ENCODE data around the gene TRAF3IP1. TPM values are rescaled to one million over a fixed set of nuclear protein-coding genes. Genes with fewer than 3 reads are reported as not detected.
A peak's percentile ranks its signal among the peaks of the same experiment; 100 is the strongest.
"Not testable (repeated sequence)": the region's sequence is repeated elsewhere in the genome, so short reads cannot be mapped to it uniquely, and the experiment has no call there.

The TRAF3IP1 gene
- total RNA-seq, 1 experiment from 2014 or later = 8.2 TPM

- BruUV-seq (replicated peaks) = no TSS peak
- Histone ChIP-seq H3K36me3 (ENCODE audit: low read depth, low read length) (no peaks in the 10 kb centered on the region), H3K27ac (ENCODE audit: low read length) (no peak overlapping the region), H3K4me1 (ENCODE audit: insufficient read depth, low read length) (no peaks in the 10 kb centered on the region), H3K9me3 (ENCODE audit: low read length) (no peaks in the 10 kb centered on the region), H3K4me2 (ENCODE audit: low read length) (no peak overlapping the region), H3F3A (ENCODE audit: low read length, unreplicated experiment) (no peaks in the 10 kb centered on the region), H3K79me2 (ENCODE audit: low read length) (no peaks in the 10 kb centered on the region), H3K9me2 (replicated peaks; ENCODE audit: low read length) (no peaks in the 10 kb centered on the region), H3K9ac (ENCODE audit: low read length) (no peak overlapping the region), H3K4me3 (ENCODE audit: low read length) (no peak overlapping the region), H4K20me1 (ENCODE audit: low read length) (no peaks in the 10 kb centered on the region), H2AFZ (ENCODE audit: low read length) (no peak overlapping the region), H3K27me3 (ENCODE audit: low read length) (no peaks in the 10 kb centered on the region)
- POLR2A ChIA-PET (ENCODE audit: unreplicated experiment) = no interaction called here
- CTCF ChIA-PET = no interaction called here
- ATAC-seq (no peak), DNase-seq (no peak)
- no peak for TF ChIP-seq EZH2phosphoT487 (IDR thresholded peaks at IDR 0.05; ENCODE audit: borderline replicate concordance, low read length)
- no peak for TF ChIP-seq EZH2 (IDR thresholded peaks at IDR 0.05; ENCODE audit: low read length, unreplicated experiment)
- TF ChIP-seq, protein P1, sequence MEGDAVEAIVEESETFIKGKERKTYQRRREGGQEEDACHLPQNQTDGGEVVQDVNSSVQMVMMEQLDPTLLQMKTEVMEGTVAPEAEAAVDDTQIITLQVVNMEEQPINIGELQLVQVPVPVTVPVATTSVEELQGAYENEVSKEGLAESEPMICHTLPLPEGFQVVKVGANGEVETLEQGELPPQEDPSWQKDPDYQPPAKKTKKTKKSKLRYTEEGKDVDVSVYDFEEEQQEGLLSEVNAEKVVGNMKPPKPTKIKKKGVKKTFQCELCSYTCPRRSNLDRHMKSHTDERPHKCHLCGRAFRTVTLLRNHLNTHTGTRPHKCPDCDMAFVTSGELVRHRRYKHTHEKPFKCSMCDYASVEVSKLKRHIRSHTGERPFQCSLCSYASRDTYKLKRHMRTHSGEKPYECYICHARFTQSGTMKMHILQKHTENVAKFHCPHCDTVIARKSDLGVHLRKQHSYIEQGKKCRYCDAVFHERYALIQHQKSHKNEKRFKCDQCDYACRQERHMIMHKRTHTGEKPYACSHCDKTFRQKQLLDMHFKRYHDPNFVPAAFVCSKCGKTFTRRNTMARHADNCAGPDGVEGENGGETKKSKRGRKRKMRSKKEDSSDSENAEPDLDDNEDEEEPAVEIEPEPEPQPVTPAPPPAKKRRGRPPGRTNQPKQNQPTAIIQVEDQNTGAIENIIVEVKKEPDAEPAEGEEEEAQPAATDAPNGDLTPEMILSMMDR (conservative IDR thresholded peaks at IDR 0.05; ENCODE audit: low read depth, low read length) = no peak
- intact Hi-C loops (cut with micrococcal nuclease) = no loop called here
These were observed 13.7 kb upstream of the TRAF3IP1 start for GRCh38 chr2:238306672-238306998.

- no peaks in the 10 kb centered on the region for H3K36me3 ChIP-seq (ENCODE audit: low read depth, low read length)
- no peak overlapping the region for H3K9ac ChIP-seq (ENCODE audit: low read length)
- no peaks in the 10 kb centered on the region for H3F3A ChIP-seq (ENCODE audit: low read length, unreplicated experiment)
- DNase-seq (no peak), ATAC-seq (no peak)
- POLR2A ChIA-PET (ENCODE audit: unreplicated experiment) = interaction anchor here (0.6 kb wide), 1 partner anchor 18 kb away, joined by 6 read pairs; no protein-coding TSS in a partner anchor
- no peaks in the 10 kb centered on the region for H3K27me3 ChIP-seq (ENCODE audit: low read length)
- H3K9me3 ChIP-seq (ENCODE audit: low read length) = no peaks in the 10 kb centered on the region
- BruUV-seq (replicated peaks) = no TSS peak
- H3K9me2 ChIP-seq (replicated peaks; ENCODE audit: low read length) = no peaks in the 10 kb centered on the region
- H4K20me1 ChIP-seq (ENCODE audit: low read length) = no peaks in the 10 kb centered on the region
- no peak overlapping the region for H3K4me3 ChIP-seq (ENCODE audit: low read length)
- no peaks in the 10 kb centered on the region for H3K4me1 ChIP-seq (ENCODE audit: insufficient read depth, low read length)
- no peak overlapping the region for H3K4me2 ChIP-seq (ENCODE audit: low read length)
- TF ChIP-seq EZH2phosphoT487 (IDR thresholded peaks at IDR 0.05; ENCODE audit: borderline replicate concordance, low read length) = no peak
- TF ChIP-seq, protein P1 (conservative IDR thresholded peaks at IDR 0.05; ENCODE audit: low read depth, low read length) = peak; percentile 50
- intact Hi-C loops (cut with micrococcal nuclease) = no loop called here
- CTCF ChIA-PET = no interaction called here
- H3K27ac ChIP-seq (ENCODE audit: low read length) = no peak overlapping the region
- no peaks in the 10 kb centered on the region for H3K79me2 ChIP-seq (ENCODE audit: low read length)
- H2AFZ ChIP-seq (ENCODE audit: low read length) = no peak overlapping the region
These were observed 12.1 kb upstream of the TRAF3IP1 start for GRCh38 chr2:238308177-238308576.

DNA sequence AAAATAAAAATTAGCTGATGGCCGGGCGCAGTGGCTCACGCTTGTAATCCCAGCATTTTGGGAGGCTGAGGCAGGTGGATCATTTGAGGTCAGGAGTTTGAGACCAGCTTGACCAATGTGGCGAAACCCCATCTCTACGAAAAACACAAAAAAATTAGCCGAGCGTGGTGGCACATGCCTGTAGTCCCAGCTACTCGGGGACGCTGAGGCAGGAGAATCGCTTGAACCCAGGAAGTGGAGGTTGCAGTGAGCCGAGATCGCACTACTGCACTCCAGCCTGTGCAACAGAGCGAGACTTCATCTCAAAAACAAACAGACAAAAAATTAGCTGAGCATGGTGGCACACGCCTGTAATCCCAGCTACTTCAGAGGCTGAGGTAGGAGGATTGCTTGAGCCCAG is 9.6 kb upstream of the TRAF3IP1 start:
- H3K79me2 ChIP-seq (ENCODE audit: low read length); H3K4me3 ChIP-seq (ENCODE audit: low read length); intact Hi-C loops (cut with micrococcal nuclease); H3K9ac ChIP-seq (ENCODE audit: low read length); ATAC-seq; BruUV-seq (replicated peaks); H2AFZ ChIP-seq (ENCODE audit: low read length); H4K20me1 ChIP-seq (ENCODE audit: low read length); H3K36me3 ChIP-seq (ENCODE audit: low read depth, low read length); H3K27me3 ChIP-seq (ENCODE audit: low read length); H3F3A ChIP-seq (ENCODE audit: low read length, unreplicated experiment); POLR2A ChIA-PET (ENCODE audit: unreplicated experiment); H3K9me2 ChIP-seq (replicated peaks; ENCODE audit: low read length); H3K27ac ChIP-seq (ENCODE audit: low read length); CTCF ChIA-PET; H3K4me1 ChIP-seq (ENCODE audit: insufficient read depth, low read length); H3K9me3 ChIP-seq (ENCODE audit: low read length); DNase-seq; H3K4me2 ChIP-seq (ENCODE audit: low read length): not testable (repeated sequence)
